Liver (tissue), 9 donors: ENCODE data around the gene NBEAL2. TPM values are rescaled to one million over a fixed set of nuclear protein-coding genes. Genes with fewer than 3 reads are reported as not detected.

Experiments
- DNase-seq: peaks from one replicate; pipeline ENCODE4 v3.0.0-alpha.2; 2017; ENCODE audit warnings: low spot score
- H3K27ac ChIP-seq, 2 donors: one replicate each; pipeline ENCODE4 v1.7.0; 2013; ENCODE audit warnings: inconsistent platforms in 2 of 2, low read length in 2 of 2, control low read depth in 1 of 2, low read depth in 1 of 2, mild to moderate bottlenecking in 1 of 2
- H3K27me3 ChIP-seq, 4 donors: one replicate each; pipeline versions ENCODE4 v1.6.1 to v1.7.0; 2013; ENCODE audit warnings: low read length in 3 of 4, inconsistent platforms in 1 of 4, mild to moderate bottlenecking in 1 of 4, moderate library complexity in 1 of 4; ENCODE audit not compliant: control insufficient read depth in 4 of 4, insufficient read depth in 4 of 4
- H3K36me3 ChIP-seq, 4 donors: one replicate each; pipeline versions ENCODE4 v1.6.1 to v1.7.0; 2013; ENCODE audit warnings: low read length in 3 of 4, mild to moderate bottlenecking in 3 of 4, low read depth in 1 of 4, moderate library complexity in 1 of 4; ENCODE audit not compliant: control insufficient read depth in 4 of 4, insufficient read depth in 3 of 4
- H3K4me1 ChIP-seq, 4 donors: one replicate each; pipeline versions ENCODE4 v1.6.1 to v1.7.0; 2013; ENCODE audit warnings: low read length in 3 of 4, mild to moderate bottlenecking in 3 of 4, moderate library complexity in 1 of 4; ENCODE audit not compliant: control insufficient read depth in 4 of 4, insufficient read depth in 4 of 4
- H3K4me3 ChIP-seq, 3 donors: one replicate each; pipeline versions ENCODE4 v1.6.1 to v1.7.0; 2013; ENCODE audit warnings: low read length in 3 of 3, control low read depth in 1 of 3, low read depth in 1 of 3, mild to moderate bottlenecking in 1 of 3
- H3K9ac ChIP-seq, 2 donors: one replicate each; pipeline ENCODE4 v1.7.0; 2013; ENCODE audit warnings: low read length in 2 of 2, mild to moderate bottlenecking in 2 of 2, moderate library complexity in 2 of 2, control low read depth in 1 of 2, low read depth in 1 of 2
- H3K9me3 ChIP-seq, 4 donors: one replicate each; pipeline versions ENCODE4 v1.6.1 to v1.7.0; 2013; ENCODE audit warnings: low read length in 3 of 4; ENCODE audit not compliant: control insufficient read depth in 4 of 4
- ATF3 ChIP-seq: IDR thresholded peaks from 2 replicates; pipeline ENCODE4 v1.6.1; 2016; ENCODE audit warnings: antibody characterized with exemption
- CTCF ChIP-seq: fragments of 150-350 bp; IDR thresholded peaks from 2 replicates; pipeline ENCODE4 v1.5.1; 2017; ENCODE audit warnings: improper control_type of control experiment, low read depth, low read length; ENCODE audit not compliant: missing input control
- FOXA1 ChIP-seq: IDR thresholded peaks from 2 replicates; pipeline ENCODE4 v1.6.1; 2016; ENCODE audit warnings: antibody characterized with exemption
- FOXA2 ChIP-seq: IDR thresholded peaks from 2 replicates; pipeline ENCODE4 v1.6.1; 2016; ENCODE audit warnings: antibody characterized with exemption
- GABPA ChIP-seq, 2 donors: IDR thresholded peaks in 1 of 2; conservative IDR thresholded peaks in 1 of 2; 2 replicates each; pipeline ENCODE4 v1.6.1; 2016; ENCODE audit warnings: antibody characterized with exemption in 2 of 2, mild to moderate bottlenecking in 1 of 2, moderate library complexity in 1 of 2
- HNF4A ChIP-seq, 2 donors: conservative IDR thresholded peaks; 2 replicates each; pipeline ENCODE4 v1.6.1; 2016; ENCODE audit warnings: antibody characterized with exemption in 2 of 2, mild to moderate bottlenecking in 2 of 2
- HNF4G ChIP-seq: IDR thresholded peaks from 2 replicates; pipeline ENCODE4 v1.6.1; 2016; ENCODE audit warnings: antibody characterized with exemption
- JUND ChIP-seq, 2 donors: IDR thresholded peaks; 2 replicates each; pipeline ENCODE4 v1.6.1; 2016; ENCODE audit warnings: antibody characterized with exemption in 2 of 2
- MAX ChIP-seq: IDR thresholded peaks from 2 replicates; pipeline ENCODE4 v1.6.1; 2016; ENCODE audit warnings: antibody characterized with exemption
- NR2F2 ChIP-seq: IDR thresholded peaks from 2 replicates; pipeline ENCODE4 v1.6.1; 2016; ENCODE audit warnings: antibody characterized with exemption
- RAD21 ChIP-seq, 2 donors: IDR thresholded peaks; 2 replicates each; pipeline ENCODE4 v1.6.1; 2016; ENCODE audit warnings: antibody characterized with exemption in 2 of 2, mild to moderate bottlenecking in 2 of 2
- REST ChIP-seq: IDR thresholded peaks from 2 replicates; pipeline ENCODE4 v1.6.1; 2016; ENCODE audit warnings: antibody characterized with exemption, mild to moderate bottlenecking
- RXRA ChIP-seq, 2 donors: IDR thresholded peaks; 2 replicates each; pipeline ENCODE4 v1.6.1; 2017 to 2018; ENCODE audit warnings: antibody characterized with exemption in 2 of 2, mild to moderate bottlenecking in 1 of 2
- SP1 ChIP-seq: IDR thresholded peaks from 2 replicates; pipeline ENCODE4 v1.6.1; 2018; ENCODE audit warnings: antibody characterized with exemption, mild to moderate bottlenecking
- TAF1 ChIP-seq: conservative IDR thresholded peaks from 2 replicates; pipeline ENCODE4 v1.6.1; 2016; ENCODE audit warnings: antibody characterized with exemption, mild to moderate bottlenecking
- WGBS: extraction: QIAGEN DNeasy Blood & Tissue Kit; methylation state at CpG from one replicate; pipeline ENCODE4 v1.1.7; 2013; 5-methylcytosine and 5-hydroxymethylcytosine counted together
- polyA plus RNA-seq, 2 donors: library from polyadenylated mRNA; stranded (reverse) in 1 of 2; unstranded in 1 of 2; fragments of 200-250 nt in 1 of 2; fragments of >200 nt in 1 of 2; fragmentation: Nextera tagmentation in 1 of 2; extraction: Ambion mirVana in 1 of 2; gene quantifications; one replicate each; pipeline versions ENCODE4 v1.2.1 to v1.2.3, GENCODE V29; 2013 to 2015
- total RNA-seq, 2 donors: library from RNA; depleted of rRNA; stranded (reverse); fragments of >200 nt; gene quantifications; one replicate each; pipeline ENCODE4 v1.2.3, GENCODE V29; 2014
- donor health status: healthy.
- donor health status: healthy.
- donor health status: healthy.
- donor health status: healthy.
- donor health status: healthy.

NBEAL2 gene
- total and polyA plus RNA-seq, 4 donors = 2.0 to 20.7 (median 7.6) TPM

GRCh38 chr3:47017504-47018268, 38.2 kb downstream of the NBEAL2 start:
- H3K4me1 ChIP-seq = peaks cover 0 to 32% (median 22%) of the 10 kb centered on the region in 4 donors
- no peak for TF ChIP-seq HNF4G
- peak in 1 of 2 donors; percentile 48 for TF ChIP-seq HNF4A (conservative IDR thresholded peaks at IDR 0.05)
- TF ChIP-seq CTCF = no peak
- no peak overlapping the region for H3K9ac ChIP-seq
- 70% methylated on average over 6 of the region's 6 CpGs for WGBS
- no peak for DNase-seq
- H3K4me3 ChIP-seq = no peak overlapping the region
- H3K27ac ChIP-seq = no peak overlapping the region
- peaks cover 3 to 25% (median 8%) of the 10 kb centered on the region in 4 donors for H3K36me3 ChIP-seq
- H3K27me3 ChIP-seq = no peaks in the 10 kb centered on the region
- no peaks in the 10 kb centered on the region for H3K9me3 ChIP-seq

- no peak for TF ChIP-seq REST
- TF ChIP-seq FOXA2 = no peak
- no peak for TF ChIP-seq JUND (IDR thresholded peaks at IDR 0.05)
- TF ChIP-seq MAX = no peak
- no peak for TF ChIP-seq TAF1
- no peak for TF ChIP-seq FOXA1
- TF ChIP-seq RAD21 (IDR thresholded peaks at IDR 0.05) = no peak
- TF ChIP-seq HNF4A (conservative IDR thresholded peaks at IDR 0.05) = no peak
- no peak for TF ChIP-seq ATF3
- TF ChIP-seq RXRA (IDR thresholded peaks at IDR 0.05) = no peak
- no peak for TF ChIP-seq SP1
- no peak for TF ChIP-seq NR2F2
- no peak for TF ChIP-seq CTCF
- no peak for TF ChIP-seq HNF4G
- no peak for TF ChIP-seq GABPA (IDR thresholded peaks at IDR 0.05 in 1 of 2, conservative IDR thresholded peaks at IDR 0.05 in 1 of 2)
- peaks cover 3 to 25% (median 8%) of the 10 kb centered on the region in 4 donors for H3K36me3 ChIP-seq
- H3K27me3 ChIP-seq = no peaks in the 10 kb centered on the region
Observed at GRCh38 chr3:47018269-47018611, 38.8 kb downstream of the NBEAL2 start.

More at GRCh38 chr3:47018269-47018611, 38.8 kb downstream of the NBEAL2 start:
- DNase-seq = no peak
- Histone ChIP-seq H3K27ac (no peak overlapping the region), H3K9me3 (no peaks in the 10 kb centered on the region), H3K4me1 (peaks cover 0 to 34% (median 23%) of the 10 kb centered on the region in 4 donors), H3K9ac (no peak overlapping the region), H3K4me3 (no peak overlapping the region)
